Measurements from ENCODE around the gene NQO2.

The NQO2 gene

GRCh38 chr6:3016473-3017280 is 17.0 kb downstream of the NQO2 start:
- TF ChIP-seq REST (IDR thresholded peaks at IDR 0.05; ENCODE audit: insufficient read depth in 1 of 2, low read depth in 2 of 2, low read length in 2 of 2): no peak
- no peak for TF ChIP-seq POLR2AphosphoS5 (IDR thresholded peaks at IDR 0.05; ENCODE audit: low read depth, low read length)

- TF ChIP-seq FOXP2 (optimal IDR thresholded peaks at IDR 0.05; ENCODE audit: borderline replicate concordance, extremely low read depth, extremely low read length, insufficient read depth) (no peak), REST (IDR thresholded peaks at IDR 0.05; ENCODE audit: insufficient read depth in 1 of 2, low read depth in 2 of 2, low read length in 2 of 2) (no peak), TAF1 (IDR thresholded peaks at IDR 0.05; ENCODE audit: borderline replicate concordance, insufficient read depth, low read length) (no peak), POLR2AphosphoS5 (IDR thresholded peaks at IDR 0.05; ENCODE audit: low read depth, low read length) (no peak), SIN3A (IDR thresholded peaks at IDR 0.05; ENCODE audit: borderline replicate concordance, insufficient read depth, low read length) (no peak)
Observed at GRCh38 chr6:3017304-3017703, 17.6 kb downstream of the NQO2 start.

- TF ChIP-seq REST (IDR thresholded peaks at IDR 0.05; ENCODE audit: insufficient read depth in 1 of 2, low read depth in 2 of 2, low read length in 2 of 2) (no peak), TAF1 (IDR thresholded peaks at IDR 0.05; ENCODE audit: borderline replicate concordance, insufficient read depth, low read length) (no peak), SIN3A (IDR thresholded peaks at IDR 0.05; ENCODE audit: borderline replicate concordance, insufficient read depth, low read length) (no peak), FOXP2 (optimal IDR thresholded peaks at IDR 0.05; ENCODE audit: borderline replicate concordance, extremely low read depth, extremely low read length, insufficient read depth) (no peak), POLR2AphosphoS5 (IDR thresholded peaks at IDR 0.05; ENCODE audit: low read depth, low read length) (no peak)
Observed at GRCh38 chr6:3019065-3019464, 19.4 kb downstream of the NQO2 start.

- TF ChIP-seq POLR2AphosphoS5 (IDR thresholded peaks at IDR 0.05; ENCODE audit: low read depth, low read length) (no peak), SIN3A (IDR thresholded peaks at IDR 0.05; ENCODE audit: borderline replicate concordance, insufficient read depth, low read length) (no peak), FOXP2 (optimal IDR thresholded peaks at IDR 0.05; ENCODE audit: borderline replicate concordance, extremely low read depth, extremely low read length, insufficient read depth) (no peak), TAF1 (IDR thresholded peaks at IDR 0.05; ENCODE audit: borderline replicate concordance, insufficient read depth, low read length) (no peak), REST (IDR thresholded peaks at IDR 0.05; ENCODE audit: insufficient read depth in 1 of 2, low read depth in 2 of 2, low read length in 2 of 2) (no peak)
Observed at GRCh38 chr6:3019749-3020320, 20.1 kb downstream of the NQO2 start.

All from PFSK-1 (cell line).